GM12878 (cell line): ENCODE measurements around the gene CSNK1G1. TPM values are rescaled to one million over a fixed set of nuclear protein-coding genes. Genes with fewer than 3 reads are reported as not detected.

Experiments used
- ATAC-seq: fragments of 200-7000 bp; cut with Tn5 transposase; 3 replicates; pipeline ENCODE4 v1.9.1; 2020; ENCODE audit warnings: mild to moderate bottlenecking, moderate library complexity
- BruUV-seq: library from RNA; stranded (reverse); fragments of 400-500 nt; replicated peaks from 2 replicates; lab custom pipeline; 2021; lab: Mats Ljungman, UMichigan
- CTCF ChIA-PET: fragments of 300-600 bp; sonication (Branson Sonifier 250); formaldehyde crosslinking; extraction: SDS; loops from one replicate; lab custom pipeline; 2021; ENCODE audit warnings: inconsistent platforms; lab: Yijun Ruan, JAX
- POLR2A ChIA-PET: fragments of 350-600 bp; formaldehyde crosslinking; extraction: SDS; loops from one replicate; lab custom pipeline; 2021; ENCODE audit warnings: inconsistent platforms; lab: Charles Lee
- RAD21 ChIA-PET: fragments of 300-600 bp; sonication (Branson Sonifier 250); formaldehyde crosslinking; loops from one replicate; lab custom pipeline; 2023; ENCODE audit warnings: antibody characterized with exemption; ENCODE audit not compliant: unreplicated experiment; lab: Charles Lee
- SMC1A ChIA-PET: fragments of 300-600 bp; sonication (Branson Sonifier 250); formaldehyde crosslinking; loops from one replicate; lab custom pipeline; 2023; ENCODE audit not compliant: unreplicated experiment, uncharacterized antibody; lab: Charles Lee
- DNase-seq: peaks from one replicate; pipeline ENCODE4 v3.0.0-alpha.2; 2011; ENCODE audit warnings: low read depth, low spot score
- FAIRE-seq: peaks from 3 replicates; lab custom pipeline; 2011; peaks lifted over from hg19 to GRCh38; lab: Jason Lieb, UNC
- H2AFZ ChIP-seq: 2 replicates; pipeline ENCODE4 v1.6.0; 2011; ENCODE audit warnings: low read depth, low read length, control low read depth; ENCODE audit not compliant: control insufficient read depth
- H3K27ac ChIP-seq: 2 replicates; pipeline ENCODE4 v1.5.1; 2011; ENCODE audit warnings: control low read depth; ENCODE audit not compliant: control insufficient read depth, insufficient read depth
- H3K27me3 ChIP-seq, 2 experiments: replicated peaks in 1 of 2; 2 replicates each; pipeline versions ENCODE4 v1.6.0 to v1.6.1; 2011; ENCODE audit warnings: low read length in 1 of 2; ENCODE audit not compliant: control insufficient read depth in 2 of 2, insufficient read depth in 2 of 2
- H3K36me3 ChIP-seq, 2 experiments: 2 replicates each; pipeline ENCODE4 v1.5.1; 2011; ENCODE audit warnings: low read length in 1 of 2; ENCODE audit not compliant: control insufficient read depth in 2 of 2, insufficient read depth in 2 of 2
- H3K4me1 ChIP-seq: 2 replicates; pipeline ENCODE4 v1.6.1; 2011; ENCODE audit warnings: mild to moderate bottlenecking, low read length, moderate library complexity, mixed read lengths; ENCODE audit not compliant: control insufficient read depth, insufficient read depth
- H3K4me2 ChIP-seq: 2 replicates; pipeline ENCODE4 v1.6.0; 2011; ENCODE audit warnings: control low read depth; ENCODE audit not compliant: control insufficient read depth, insufficient read depth
- H3K4me3 ChIP-seq: fragments of 200-600 bp; sonication (generic); 2 replicates; pipeline ENCODE4 v1.5.1; 2016
- H3K79me2 ChIP-seq: 2 replicates; pipeline ENCODE4 v1.6.0; 2011; ENCODE audit warnings: low read length; ENCODE audit not compliant: control insufficient read depth, insufficient read depth
- H3K9ac ChIP-seq: 2 replicates; pipeline ENCODE4 v1.8.0; 2011; ENCODE audit warnings: low read length, control low read depth, mixed read lengths; ENCODE audit not compliant: control insufficient read depth, insufficient read depth
- H3K9me3 ChIP-seq: replicated peaks from 3 replicates; pipeline ENCODE4 v1.5.1; 2011; ENCODE audit warnings: mild to moderate bottlenecking, low read length; ENCODE audit not compliant: control insufficient read depth, insufficient read depth
- H4K20me1 ChIP-seq: 2 replicates; pipeline ENCODE4 v1.6.0; 2011; ENCODE audit not compliant: control insufficient read depth, insufficient read depth
- ATF7 ChIP-seq: fragments of 450-650 bp; IDR thresholded peaks from 2 replicates; pipeline ENCODE4 v1.6.1; 2016; ENCODE audit warnings: low read depth, mild to moderate bottlenecking
- BCL3 ChIP-seq: IDR thresholded peaks from 2 replicates; pipeline ENCODE4 v1.6.1; 2011; ENCODE audit warnings: borderline replicate concordance, low read depth, mild to moderate bottlenecking, moderate library complexity, low read length; ENCODE audit not compliant: insufficient read depth, poor library complexity, severe bottlenecking
- BHLHE40 ChIP-seq, 2 experiments: fragments of 450-650 bp in 1 of 2; IDR thresholded peaks; 2 replicates each; pipeline ENCODE4 v1.6.1; 2011 to 2017; ENCODE audit warnings: low read depth in 2 of 2, borderline replicate concordance in 1 of 2, improper control_type of control experiment in 1 of 2, low read length in 1 of 2, mild to moderate bottlenecking in 1 of 2
- BMI1 ChIP-seq: fragments of 450-650 bp; IDR thresholded peaks from 2 replicates; pipeline ENCODE4 v1.6.1; 2016; ENCODE audit warnings: mild to moderate bottlenecking, moderate library complexity, borderline replicate concordance
- BRCA1 ChIP-seq: IDR thresholded peaks from 2 replicates; pipeline ENCODE4 v1.6.1; 2011; ENCODE audit warnings: low read depth, low read length, improper control_type of control experiment
- CBX5 ChIP-seq: sonication (generic); IDR thresholded peaks from 2 replicates; pipeline ENCODE4 v1.6.1; 2016; ENCODE audit warnings: low read depth, moderate library complexity, mild to moderate bottlenecking, inconsistent platforms
- CHD1 ChIP-seq: IDR thresholded peaks from 2 replicates; pipeline ENCODE4 v1.6.1; 2012; ENCODE audit warnings: low read depth, low read length, improper control_type of control experiment
- CREM ChIP-seq: IDR thresholded peaks from 2 replicates; pipeline ENCODE4 v1.6.1; 2014; ENCODE audit warnings: antibody characterized with exemption, low read depth
- EGR1 ChIP-seq, 2 experiments: IDR thresholded peaks; 1 replicate in 1 of 2; 2 replicates in 1 of 2; pipeline ENCODE4 v1.6.1; 2011 to 2012; ENCODE audit warnings: low read depth in 2 of 2, low read length in 2 of 2, borderline replicate concordance in 1 of 2, mild to moderate bottlenecking in 1 of 2, moderate library complexity in 1 of 2
- EP300 ChIP-seq, 2 experiments: fragments of 150-350 bp in 1 of 2; IDR thresholded peaks; 2 replicates each; pipeline ENCODE4 v1.6.1; 2011 to 2012; ENCODE audit warnings: low read depth in 2 of 2, low read length in 2 of 2, borderline replicate concordance in 1 of 2, improper control_type of control experiment in 1 of 2, inconsistent platforms in 1 of 2; ENCODE audit not compliant: control insufficient read depth in 1 of 2
- EZH2 ChIP-seq: IDR thresholded peaks from 2 replicates; pipeline ENCODE4 v1.6.1; 2012; ENCODE audit warnings: low read depth, mild to moderate bottlenecking, control low read depth, inconsistent platforms, low read length, borderline replicate concordance; ENCODE audit not compliant: control insufficient read depth
- HCFC1 ChIP-seq: fragments of 150-350 bp; IDR thresholded peaks from 2 replicates; pipeline ENCODE4 v1.6.1; 2014; ENCODE audit warnings: low read length
- HDAC6 ChIP-seq: fragments of 200-600 bp; sonication (generic); IDR thresholded peaks from one replicate; pipeline ENCODE4 v1.8.0; 2017; ENCODE audit warnings: antibody characterized with exemption; ENCODE audit not compliant: unreplicated experiment
- HDGF ChIP-seq: fragments of 450-650 bp; IDR thresholded peaks from 2 replicates; pipeline ENCODE4 v1.6.1; 2016; ENCODE audit warnings: antibody characterized with exemption
- LARP7 ChIP-seq: fragments of 450-650 bp; IDR thresholded peaks from 2 replicates; pipeline ENCODE4 v1.6.1; 2017; ENCODE audit warnings: mild to moderate bottlenecking
- MXI1 ChIP-seq: fragments of 150-350 bp; IDR thresholded peaks from 2 replicates; pipeline ENCODE4 v1.6.1; 2011; ENCODE audit warnings: low read depth, mild to moderate bottlenecking, inconsistent platforms, low read length, improper control_type of control experiment
- MYB ChIP-seq: fragments of 150-350 bp; IDR thresholded peaks from 2 replicates; pipeline ENCODE4 v1.6.1; 2014; ENCODE audit warnings: mild to moderate bottlenecking, low read depth, low read length, borderline replicate concordance
- NBN ChIP-seq: fragments of 450-650 bp; IDR thresholded peaks from 2 replicates; pipeline ENCODE4 v1.6.1; 2016
- NR2C1 ChIP-seq: fragments of 450-650 bp; IDR thresholded peaks from 2 replicates; pipeline ENCODE4 v1.6.1; 2017; ENCODE audit warnings: antibody characterized with exemption, mild to moderate bottlenecking, moderate library complexity
- RB1 ChIP-seq: fragments of 450-650 bp; formaldehyde crosslinking; IDR thresholded peaks from 2 replicates; pipeline ENCODE4 v1.6.1; 2017; ENCODE audit warnings: mild to moderate bottlenecking, borderline replicate concordance
- SMAD1 ChIP-seq: fragments of 450-650 bp; IDR thresholded peaks from 2 replicates; pipeline ENCODE4 v1.6.1; 2018; ENCODE audit warnings: mild to moderate bottlenecking, low read depth; ENCODE audit not compliant: partially characterized antibody
- SUZ12 ChIP-seq: fragments of 200-600 bp; sonication (generic); IDR thresholded peaks from one replicate; pipeline ENCODE4 v1.6.1; 2018; ENCODE audit warnings: antibody characterized with exemption, mild to moderate bottlenecking; ENCODE audit not compliant: unreplicated experiment
- TCF3 ChIP-seq: IDR thresholded peaks from 2 replicates; pipeline ENCODE4 v1.6.1; 2012; ENCODE audit warnings: low read depth, mild to moderate bottlenecking, low read length, borderline replicate concordance; ENCODE audit not compliant: insufficient read depth
- WRNIP1 ChIP-seq: IDR thresholded peaks from 2 replicates; pipeline ENCODE4 v1.6.1; 2011; ENCODE audit warnings: low read depth, low read length, improper control_type of control experiment, borderline replicate concordance
- ZBED1 ChIP-seq: IDR thresholded peaks from 2 replicates; pipeline ENCODE4 v1.6.1; 2016; ENCODE audit warnings: borderline replicate concordance
- WGBS: methylation state at CpG from one replicate; pipeline ENCODE4 v1.1.6; 2016; ENCODE audit warnings: low lambda C conversion rate; ENCODE audit not compliant: insufficient replicate concordance, insufficient coverage; ENCODE audit errors: missing lambda C conversion rate; 5-methylcytosine and 5-hydroxymethylcytosine counted together
- in situ Hi-C: fragments of 300-500 bp; cut with MboI; formaldehyde crosslinking; loops from 9 replicates; pipeline ENCODE4 v1.14.3; 2018; ENCODE audit warnings: mixed read lengths
- intact Hi-C: fragments of 100-400 bp; cut with micrococcal nuclease; formaldehyde crosslinking; loops from one replicate; pipeline ENCODE4 v1.14.2; 2022; ENCODE audit not compliant: unreplicated experiment
- polyA plus RNA-seq, 11 experiments: library from polyadenylated mRNA; depleted of rRNA in 4 of 11; unstranded in 6 of 11; stranded (reverse) in 5 of 11; fragments of >200 nt; fragmentation: Nextera tagmentation in 4 of 11; fragmentation: Illumina TruSeq in 1 of 11; extraction: Ambion mirVana in 4 of 11; extraction: Trizol in 1 of 11; gene quantifications; 1 replicate in 1 of 11; 2 replicates in 10 of 11; pipeline versions ENCODE4 v1.2.1 to v1.2.3, GENCODE V29; 2011 to 2016; ENCODE audit warnings: inconsistent platforms in 2 of 11, missing spikeins in 2 of 11, low read depth in 1 of 11
- total RNA-seq, 4 experiments: library from RNA; depleted of rRNA in 3 of 4; stranded (reverse); fragments of >200 nt in 3 of 4; fragmentation: Illumina TruSeq in 1 of 4; extraction: Trizol in 1 of 4; gene quantifications; 2 replicates each; pipeline versions ENCODE4 v1.2.1 to v1.2.3, GENCODE V29; 2013 to 2021

CSNK1G1 gene
- total and polyA plus RNA-seq, 10 of the 15 experiments (the other 5 are each of a cell fraction or from before 2014, with no cell fraction given): 6.1 to 23.4 (median 15.3) TPM

- TF ChIP-seq TCF3: no peak
- TF ChIP-seq EP300 (IDR thresholded peaks at IDR 0.05; ENCODE audit: borderline replicate concordance in 1 of 2, control insufficient read depth in 1 of 2, low read depth in 2 of 2, low read length in 2 of 2): no peak
- TF ChIP-seq HDAC6: no peak
- no peak for TF ChIP-seq BHLHE40 (IDR thresholded peaks at IDR 0.05; ENCODE audit: borderline replicate concordance in 1 of 2, low read depth in 2 of 2, low read length in 1 of 2)
- no peak for TF ChIP-seq LARP7
- TF ChIP-seq WRNIP1: no peak
- TF ChIP-seq BRCA1: no peak
- no peak for TF ChIP-seq HDGF
- no peak for TF ChIP-seq SMAD1
- TF ChIP-seq, all 136 proteins: peak for 0
Measured at GRCh38 chr15:64132217-64132616, 223.8 kb downstream of the CSNK1G1 start (continued).

GRCh38 chr15:64131547-64131946 lies 224.4 kb downstream of the CSNK1G1 start:
- ChIA-PET SMC1A (interaction anchor here (0.6 to 2.5 kb wide), 3 partner anchors 14 to 79 kb away, joined by 3 to 7 read pairs (median 4); no protein-coding TSS in a partner anchor), POLR2A (interaction anchor here (1.1 to 1.8 kb wide), 3 partner anchors 9 to 30 kb away, joined by 3 to 11 read pairs (median 4); no protein-coding TSS in a partner anchor), RAD21 (interaction anchor here (1.2 kb wide), 1 partner anchor 65 kb away, joined by 3 read pairs; no protein-coding TSS in a partner anchor), CTCF (interaction anchor here (0.7 to 2.1 kb wide), 10 partner anchors 9 to 597 kb away, joined by 3 to 9 read pairs (median 4); no protein-coding TSS in a partner anchor)
- no peaks in the 10 kb centered on the region for H3K27me3 ChIP-seq
- no peaks in the 10 kb centered on the region for H3K79me2 ChIP-seq
- intact Hi-C loops (no loop called here), in situ Hi-C loops (no loop called here)
- H2AFZ ChIP-seq: no peak overlapping the region
- no peak overlapping the region for H3K4me2 ChIP-seq
- peaks cover 34 to 50% of the 10 kb centered on the region in 2 experiments for H3K36me3 ChIP-seq
- no peak overlapping the region for H3K4me3 ChIP-seq
- H4K20me1 ChIP-seq: no peaks in the 10 kb centered on the region
- FAIRE-seq: no peak
- H3K9me3 ChIP-seq: no peaks in the 10 kb centered on the region
- no peak overlapping the region for H3K27ac ChIP-seq
- no peak for ATAC-seq
- no TSS peak for BruUV-seq
- WGBS: 91% methylated on average over 7 of the region's 7 CpGs
- DNase-seq: no peak
- H3K9ac ChIP-seq: no peak overlapping the region
- H3K4me1 ChIP-seq: no peaks in the 10 kb centered on the region
- no peak for TF ChIP-seq SUZ12
- no peak for TF ChIP-seq CBX5
- TF ChIP-seq BCL3: no peak
- TF ChIP-seq RB1: no peak
- TF ChIP-seq HCFC1: no peak
- no peak for TF ChIP-seq CREM
- no peak for TF ChIP-seq MYB
- TF ChIP-seq NBN: no peak
- no peak for TF ChIP-seq NR2C1
- no peak for TF ChIP-seq ATF7
- no peak for TF ChIP-seq CHD1
- TF ChIP-seq ZBED1: no peak
- no peak for TF ChIP-seq MXI1
- TF ChIP-seq EZH2: no peak
- no peak for TF ChIP-seq BMI1
- TF ChIP-seq EGR1 (IDR thresholded peaks at IDR 0.05; ENCODE audit: borderline replicate concordance in 1 of 2, low read depth in 2 of 2, low read length in 2 of 2): no peak
